Activated naive CD4-positive, alpha-beta T cell treated with anti-CD3 and anti-CD28 coated beads for 36 hours (primary cell): ENCODE results near the gene VSNL1. TPM values are rescaled to one million over a fixed set of nuclear protein-coding genes. Genes with fewer than 3 reads are reported as not detected.
"Not testable (repeated sequence)": the region's sequence is repeated elsewhere in the genome, so short reads cannot be mapped to it uniquely, and the experiment has no call there.

Experiments used
- CTCF ChIA-PET: fragments of 350-600 bp; sonication (Branson Sonifier 250); formaldehyde crosslinking; loops from one replicate; lab custom pipeline; 2021; ENCODE audit warnings: antibody characterized with exemption; lab: Charles Lee
- DNase-seq: peaks from one replicate; pipeline ENCODE4 v3.0.0-alpha.2; 2020
- H3K27ac Mint-ChIP-seq: one replicate; pipeline ENCODE4 v1.8.0; 2021; ENCODE audit warnings: mild to moderate bottlenecking, mixed read lengths
- H3K27me3 Mint-ChIP-seq: one replicate; pipeline ENCODE4 v1.8.0; 2021; ENCODE audit warnings: low read depth, mixed read lengths
- H3K36me3 Mint-ChIP-seq: one replicate; pipeline ENCODE4 v1.8.0; 2021; ENCODE audit warnings: low read depth, mixed read lengths
- H3K4me1 Mint-ChIP-seq: one replicate; pipeline ENCODE4 v1.8.0; 2021; ENCODE audit warnings: low read depth, mixed read lengths
- H3K4me3 Mint-ChIP-seq: one replicate; pipeline ENCODE4 v1.8.0; 2021; ENCODE audit warnings: mild to moderate bottlenecking, moderate library complexity, mixed read lengths
- H3K9me3 Mint-ChIP-seq: one replicate; pipeline ENCODE4 v1.8.0; 2021; ENCODE audit warnings: mixed read lengths
- intact Hi-C: fragments of 100-400 bp; cut with micrococcal nuclease; formaldehyde crosslinking; loops from one replicate; pipeline ENCODE4 v1.15.1; 2023
- total RNA-seq, 2 experiments: library from RNA; stranded (reverse); gene quantifications; one replicate each; pipeline ENCODE4 v1.2.3, GENCODE V29; 2021

The VSNL1 gene
- total RNA-seq, 2 experiments from 2014 or later: not detected

GRCh38 chr2:17545680-17546613, 5.5 kb downstream of the VSNL1 start:
- Mint-ChIP-seq H3K4me3 (no peak overlapping the region), H3K36me3 (no peaks in the 10 kb centered on the region), H3K27me3 (peaks cover 29% of the 10 kb centered on the region), H3K9me3 (no peaks in the 10 kb centered on the region), H3K27ac (no peak overlapping the region), H3K4me1 (no peaks in the 10 kb centered on the region)
- no peak for DNase-seq
- CTCF ChIA-PET: interaction anchor here (0.7 kb wide), 1 partner anchor 237 kb away, joined by 4 read pairs; no protein-coding TSS in a partner anchor
- intact Hi-C loops: no loop called here

GRCh38 chr2:17547237-17547636, 6.7 kb downstream of the VSNL1 start:
- Mint-ChIP-seq H3K27me3 (peaks cover 20% of the 10 kb centered on the region), H3K4me3 (no peak overlapping the region), H3K36me3 (no peaks in the 10 kb centered on the region), H3K4me1 (no peaks in the 10 kb centered on the region), H3K9me3 (no peaks in the 10 kb centered on the region), H3K27ac (no peak overlapping the region)
- intact Hi-C loops: no loop called here
- DNase-seq: no peak
- CTCF ChIA-PET: no interaction called here

GRCh38 chr2:17547737-17548136, 7.2 kb downstream of the VSNL1 start:
- H3K36me3 Mint-ChIP-seq: no peaks in the 10 kb centered on the region
- no peak overlapping the region for H3K27ac Mint-ChIP-seq
- H3K4me1 Mint-ChIP-seq: no peaks in the 10 kb centered on the region
- H3K9me3 Mint-ChIP-seq: no peaks in the 10 kb centered on the region
- CTCF ChIA-PET: no interaction called here
- intact Hi-C loops: no loop called here
- H3K4me3 Mint-ChIP-seq: no peak overlapping the region
- H3K27me3 Mint-ChIP-seq: peaks cover 21% of the 10 kb centered on the region
- DNase-seq: no peak

GRCh38 chr2:17550907-17551306, 10.4 kb downstream of the VSNL1 start:
- no peak for DNase-seq
- no peaks in the 10 kb centered on the region for H3K4me1 Mint-ChIP-seq
- no peak overlapping the region for H3K27ac Mint-ChIP-seq
- H3K9me3 Mint-ChIP-seq: no peaks in the 10 kb centered on the region
- no peaks in the 10 kb centered on the region for H3K36me3 Mint-ChIP-seq
- CTCF ChIA-PET: no interaction called here
- no peak overlapping the region for H3K4me3 Mint-ChIP-seq
- intact Hi-C loops: no loop called here
- H3K27me3 Mint-ChIP-seq: peaks cover 20% of the 10 kb centered on the region

GRCh38 chr2:17555150-17555549, 14.7 kb downstream of the VSNL1 start:
- DNase-seq: no peak
- Mint-ChIP-seq H3K9me3 (no peaks in the 10 kb centered on the region), H3K4me3 (no peak overlapping the region), H3K27me3 (peaks cover 16% of the 10 kb centered on the region), H3K36me3 (no peaks in the 10 kb centered on the region), H3K4me1 (no peaks in the 10 kb centered on the region), H3K27ac (no peak overlapping the region)
- CTCF ChIA-PET: no interaction called here
- intact Hi-C loops: no loop called here

- no peak overlapping the region for H3K27ac Mint-ChIP-seq
- no peaks in the 10 kb centered on the region for H3K36me3 Mint-ChIP-seq
- CTCF ChIA-PET: interaction anchor here (1.2 kb wide), 1 partner anchor 17 kb away, joined by 4 read pairs; no protein-coding TSS in a partner anchor
- no peaks in the 10 kb centered on the region for H3K4me1 Mint-ChIP-seq
- no peak overlapping the region for H3K4me3 Mint-ChIP-seq
- intact Hi-C loops: no loop called here
- no peak for DNase-seq
- peaks cover 16% of the 10 kb centered on the region for H3K27me3 Mint-ChIP-seq
- no peaks in the 10 kb centered on the region for H3K9me3 Mint-ChIP-seq
These were observed 17.1 kb downstream of the VSNL1 start for GRCh38 chr2:17557596-17557995.

- H3K27ac Mint-ChIP-seq: no peak overlapping the region
- DNase-seq: no peak
- no peaks in the 10 kb centered on the region for H3K36me3 Mint-ChIP-seq
- H3K4me3 Mint-ChIP-seq: no peak overlapping the region
- CTCF ChIA-PET: interaction anchor here (1.2 kb wide), 1 partner anchor 16 kb away, joined by 4 read pairs; no protein-coding TSS in a partner anchor
- intact Hi-C loops: no loop called here
- H3K9me3 Mint-ChIP-seq: no peaks in the 10 kb centered on the region
- H3K4me1 Mint-ChIP-seq: no peaks in the 10 kb centered on the region
- peaks cover 13% of the 10 kb centered on the region for H3K27me3 Mint-ChIP-seq
These were observed 17.6 kb downstream of the VSNL1 start for GRCh38 chr2:17558053-17558452.

- CTCF ChIA-PET: no interaction called here
- intact Hi-C loops: no loop called here
- H3K27me3 Mint-ChIP-seq: peaks cover 13% of the 10 kb centered on the region
- no peak overlapping the region for H3K4me3 Mint-ChIP-seq
- no peaks in the 10 kb centered on the region for H3K4me1 Mint-ChIP-seq
- no peaks in the 10 kb centered on the region for H3K9me3 Mint-ChIP-seq
- no peak overlapping the region for H3K27ac Mint-ChIP-seq
- no peaks in the 10 kb centered on the region for H3K36me3 Mint-ChIP-seq
- DNase-seq: no peak
These were observed 18.4 kb downstream of the VSNL1 start for GRCh38 chr2:17558878-17559277.

- H3K4me1 Mint-ChIP-seq, CTCF ChIA-PET, intact Hi-C loops, H3K9me3 Mint-ChIP-seq, H3K4me3 Mint-ChIP-seq, DNase-seq, H3K27ac Mint-ChIP-seq, H3K36me3 Mint-ChIP-seq, H3K27me3 Mint-ChIP-seq: not testable (repeated sequence)
These were observed 25.2 kb downstream of the VSNL1 start for GRCh38 chr2:17565726-17566125.

- no peaks in the 10 kb centered on the region for H3K4me1 Mint-ChIP-seq
- intact Hi-C loops: no loop called here
- no peaks in the 10 kb centered on the region for H3K36me3 Mint-ChIP-seq
- H3K27me3 Mint-ChIP-seq: peaks cover 3% of the 10 kb centered on the region
- H3K27ac Mint-ChIP-seq: no peak overlapping the region
- H3K4me3 Mint-ChIP-seq: no peak overlapping the region
- H3K9me3 Mint-ChIP-seq: no peaks in the 10 kb centered on the region
- CTCF ChIA-PET: no interaction called here
- DNase-seq: no peak
These were observed 31.2 kb downstream of the VSNL1 start for GRCh38 chr2:17571681-17572080.

- intact Hi-C loops: no loop called here
- Mint-ChIP-seq H3K36me3 (no peaks in the 10 kb centered on the region), H3K9me3 (no peaks in the 10 kb centered on the region), H3K4me1 (no peaks in the 10 kb centered on the region), H3K27ac (no peak overlapping the region), H3K4me3 (no peak overlapping the region), H3K27me3 (peaks cover 6% of the 10 kb centered on the region)
- CTCF ChIA-PET: no interaction called here
- DNase-seq: no peak
These were observed 32.7 kb downstream of the VSNL1 start for GRCh38 chr2:17573085-17573803.

GRCh38 chr2:17573804-17574175, 33.3 kb downstream of the VSNL1 start:
- H3K4me3 Mint-ChIP-seq: no peak overlapping the region
- no peaks in the 10 kb centered on the region for H3K4me1 Mint-ChIP-seq
- peaks cover 6% of the 10 kb centered on the region for H3K27me3 Mint-ChIP-seq
- intact Hi-C loops: no loop called here
- no peaks in the 10 kb centered on the region for H3K9me3 Mint-ChIP-seq
- no peak overlapping the region for H3K27ac Mint-ChIP-seq
- no peak for DNase-seq
- CTCF ChIA-PET: no interaction called here
- no peaks in the 10 kb centered on the region for H3K36me3 Mint-ChIP-seq
